OCI-LY3 (cell line): ENCODE results near the gene ERC2.

Source experiments
- EZH2phosphoT487 ChIP-seq: fragments of 200-600 bp; shearing (Covaris generic); IDR thresholded peaks from 2 replicates; pipeline ENCODE4 v1.6.1; 2018; ENCODE audit warnings: antibody characterized with exemption, mixed run types, low read depth
- TF ChIP-seq, protein P1 (sequence below): fragments of 200-600, 300-600 bp; sonication (generic); IDR thresholded peaks from 2 replicates; pipeline ENCODE4 v1.5.1; 2014; ENCODE audit warnings: antibody characterized with exemption, low read length, low read depth

DNA sequence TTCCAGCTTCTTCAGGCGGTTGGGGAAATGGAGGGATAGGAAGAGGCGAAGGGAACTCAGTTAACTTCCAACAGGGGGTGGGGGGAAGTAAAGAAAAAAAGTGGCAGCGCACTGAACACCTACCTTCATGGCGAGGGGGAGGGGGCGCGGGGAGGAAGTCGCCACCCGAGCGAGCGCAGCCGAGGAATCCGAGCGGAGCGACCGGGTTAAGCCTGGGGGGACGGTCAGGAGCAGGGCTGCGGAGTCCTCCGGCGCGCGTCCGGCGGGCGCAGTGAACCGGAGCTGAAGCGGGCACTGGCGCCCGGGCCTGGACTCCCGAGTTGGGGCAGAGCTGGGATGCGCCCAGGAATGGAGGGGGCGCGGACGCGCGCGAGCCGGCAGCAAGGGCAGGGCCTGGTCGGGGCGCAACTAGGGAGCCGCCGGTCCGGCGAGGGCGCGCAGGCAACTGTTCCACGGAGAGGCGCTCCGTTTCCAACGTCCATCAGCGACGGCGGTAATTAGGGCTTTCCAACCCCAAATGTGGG is 981.3 kb downstream of the ERC2 start, which contains the start of gene WNT5A:
- TF ChIP-seq, protein P1, sequence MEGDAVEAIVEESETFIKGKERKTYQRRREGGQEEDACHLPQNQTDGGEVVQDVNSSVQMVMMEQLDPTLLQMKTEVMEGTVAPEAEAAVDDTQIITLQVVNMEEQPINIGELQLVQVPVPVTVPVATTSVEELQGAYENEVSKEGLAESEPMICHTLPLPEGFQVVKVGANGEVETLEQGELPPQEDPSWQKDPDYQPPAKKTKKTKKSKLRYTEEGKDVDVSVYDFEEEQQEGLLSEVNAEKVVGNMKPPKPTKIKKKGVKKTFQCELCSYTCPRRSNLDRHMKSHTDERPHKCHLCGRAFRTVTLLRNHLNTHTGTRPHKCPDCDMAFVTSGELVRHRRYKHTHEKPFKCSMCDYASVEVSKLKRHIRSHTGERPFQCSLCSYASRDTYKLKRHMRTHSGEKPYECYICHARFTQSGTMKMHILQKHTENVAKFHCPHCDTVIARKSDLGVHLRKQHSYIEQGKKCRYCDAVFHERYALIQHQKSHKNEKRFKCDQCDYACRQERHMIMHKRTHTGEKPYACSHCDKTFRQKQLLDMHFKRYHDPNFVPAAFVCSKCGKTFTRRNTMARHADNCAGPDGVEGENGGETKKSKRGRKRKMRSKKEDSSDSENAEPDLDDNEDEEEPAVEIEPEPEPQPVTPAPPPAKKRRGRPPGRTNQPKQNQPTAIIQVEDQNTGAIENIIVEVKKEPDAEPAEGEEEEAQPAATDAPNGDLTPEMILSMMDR, result no peak
- TF ChIP-seq EZH2phosphoT487, result no peak
